ENCODE data around the gene TBRG4. TPM values are rescaled to one million over a fixed set of nuclear protein-coding genes. Genes with fewer than 3 reads are reported as not detected.
A peak's percentile ranks its signal among the peaks of the same experiment; 100 is the strongest.

The TBRG4 gene
- total RNA-seq, result 71.2 TPM

GRCh38 chr7:45111298-45112223, at the start of gene TBRG4:
Gene TBRG4, minus strand, starts transcription at chr7:45111697. Its CDS starts 2,460 bp downstream, at chr7:45109237.
- peaks cover 3 to 25% of the 10 kb centered on the region in 2 donors for H3K36me3 ChIP-seq
- peaks cover 48% of the 10 kb centered on the region for H3K4me1 ChIP-seq
- intact Hi-C loops (cut with DNase I), result no loop called here

GRCh38 chr7:45161138-45161537, 49.6 kb upstream of the TBRG4 start:
- intact Hi-C loops (cut with DNase I), result no loop called here
- Histone ChIP-seq H3K27ac (no peak overlapping the region), H3K4me1 (peaks cover 9% of the 10 kb centered on the region), H3K9me3 (no peaks in the 10 kb centered on the region), H3K4me3 (no peak overlapping the region), H3K36me3 (no peaks in the 10 kb centered on the region), H3K27me3 (peaks cover 9% of the 10 kb centered on the region)
- no peak for DNase-seq (ENCODE audit: extremely low spot score in 2 of 2)
- TF ChIP-seq CTCF (IDR thresholded peaks at IDR 0.05) (no peak), POLR2AphosphoS5 (IDR thresholded peaks at IDR 0.05; ENCODE audit: insufficient read depth in 1 of 2, low read depth in 1 of 2) (no peak), POLR2A (IDR thresholded peaks at IDR 0.05) (no peak)

More at GRCh38 chr7:45111298-45112223, at the start of gene TBRG4:
- peak in 1 of 2 donors; percentile 94 for DNase-seq (ENCODE audit: extremely low spot score in 2 of 2)
- H3K4me3 ChIP-seq, result peak within 1 kb of the TSS; percentile 71 to 77
- peak in 1 of 2 donors; percentile 77 for TF ChIP-seq POLR2A (IDR thresholded peaks at IDR 0.05)
- peak; percentile 99 for TF ChIP-seq POLR2AphosphoS5 (IDR thresholded peaks at IDR 0.05; ENCODE audit: insufficient read depth in 1 of 2, low read depth in 1 of 2)
- peak in 2 of 3 experiments; percentile 24 to 25 for TF ChIP-seq CTCF (IDR thresholded peaks at IDR 0.05)
- H3K27me3 ChIP-seq, result no peaks in the 10 kb centered on the region
- H3K27ac ChIP-seq, result peak within 1 kb of the TSS; percentile 92
- no peaks in the 10 kb centered on the region for H3K9me3 ChIP-seq

- no peaks in the 10 kb centered on the region for H3K36me3 ChIP-seq
- H3K4me1 ChIP-seq, result peaks cover 9% of the 10 kb centered on the region
- no peak for TF ChIP-seq POLR2A (IDR thresholded peaks at IDR 0.05)
- no peak overlapping the region for H3K27ac ChIP-seq
- peaks cover 9% of the 10 kb centered on the region for H3K27me3 ChIP-seq
- no peak overlapping the region for H3K4me3 ChIP-seq
- H3K9me3 ChIP-seq, result no peaks in the 10 kb centered on the region
- no peak for DNase-seq (ENCODE audit: extremely low spot score in 2 of 2)
- intact Hi-C loops (cut with DNase I), result no loop called here
Observed at GRCh38 chr7:45160417-45160881, 49.0 kb upstream of the TBRG4 start.

- Histone ChIP-seq H3K27ac (no peak overlapping the region), H3K4me1 (peaks cover 9% of the 10 kb centered on the region), H3K9me3 (no peaks in the 10 kb centered on the region), H3K36me3 (no peaks in the 10 kb centered on the region), H3K4me3 (peak overlapping the region in 1 of 2 donors; percentile 42), H3K27me3 (peaks cover 9% of the 10 kb centered on the region)
- intact Hi-C loops (cut with DNase I), result loop anchor here (10.0 kb wide), 1 partner anchor 706 kb away; no protein-coding TSS in a partner anchor
- DNase-seq (ENCODE audit: extremely low spot score in 2 of 2), result no peak
- TF ChIP-seq CTCF (IDR thresholded peaks at IDR 0.05) (no peak), POLR2AphosphoS5 (IDR thresholded peaks at IDR 0.05; ENCODE audit: insufficient read depth in 1 of 2, low read depth in 1 of 2) (no peak), POLR2A (IDR thresholded peaks at IDR 0.05) (no peak)
Observed at GRCh38 chr7:45159296-45159695, 47.8 kb upstream of the TBRG4 start.

- Histone ChIP-seq H3K9me3 (no peaks in the 10 kb centered on the region), H3K4me1 (peaks cover 9% of the 10 kb centered on the region), H3K27me3 (peaks cover 9% of the 10 kb centered on the region), H3K4me3 (peak overlapping the region in 1 of 2 donors; percentile 42), H3K27ac (peak overlapping the region; percentile 57), H3K36me3 (no peaks in the 10 kb centered on the region)
- no peak for DNase-seq (ENCODE audit: extremely low spot score in 2 of 2)
- TF ChIP-seq POLR2AphosphoS5 (IDR thresholded peaks at IDR 0.05; ENCODE audit: insufficient read depth in 1 of 2, low read depth in 1 of 2), result no peak
- TF ChIP-seq POLR2A (IDR thresholded peaks at IDR 0.05), result no peak
- TF ChIP-seq CTCF (IDR thresholded peaks at IDR 0.05), result no peak
- intact Hi-C loops (cut with DNase I), result loop anchor here (10.0 kb wide), 1 partner anchor 706 kb away; no protein-coding TSS in a partner anchor
Observed at GRCh38 chr7:45158471-45158870, 47.0 kb upstream of the TBRG4 start.

Measured in vagina (tissue), 2 donors.